Caco-2 (cell line): ENCODE measurements around the gene PLXDC2. TPM values are rescaled to one million over a fixed set of nuclear protein-coding genes. Genes with fewer than 3 reads are reported as not detected.
A peak's percentile ranks its signal among the peaks of the same experiment; 100 is the strongest.

Experiments used
- BruUV-seq: library from RNA; stranded (reverse); fragments of 400-500 nt; replicated peaks from 2 replicates; lab custom pipeline; 2021; lab: Mats Ljungman, UMichigan
- CTCF ChIA-PET: fragments of 300-600 bp; sonication (Branson Sonifier 250); formaldehyde crosslinking; loops from one replicate; lab custom pipeline; 2022; ENCODE audit warnings: antibody characterized with exemption; lab: Charles Lee
- POLR2A ChIA-PET: fragments of 300-600 bp; sonication (Branson Sonifier 250); formaldehyde crosslinking; loops from one replicate; lab custom pipeline; 2022; ENCODE audit warnings: antibody characterized with exemption; lab: Charles Lee
- DNase-seq, 2 experiments: peaks; one replicate each; pipeline versions ENCODE4 v3.0.0 to v3.0.0-alpha.2; 2020 to 2022
- H3K27me3 ChIP-seq: replicated peaks from 2 replicates; pipeline ENCODE4 v1.6.0; 2011; ENCODE audit warnings: low read length; ENCODE audit not compliant: control insufficient read depth, insufficient read depth
- H3K36me3 ChIP-seq: 2 replicates; pipeline ENCODE4 v1.5.1; 2011; ENCODE audit warnings: low read length; ENCODE audit not compliant: control insufficient read depth, insufficient read depth
- H3K4me1 ChIP-seq: fragments of 250-450 bp; sonication (Bioruptor Pico); 2 replicates; pipeline ENCODE4 v1.5.1; 2020; ENCODE audit warnings: mild to moderate bottlenecking
- H3K4me3 ChIP-seq: 2 replicates; pipeline ENCODE4 v1.5.1; 2011; ENCODE audit warnings: low read depth, mild to moderate bottlenecking, control low read depth, low read length
- H3K9me3 ChIP-seq: fragments of 250-450 bp; sonication (Bioruptor Pico); 2 replicates; pipeline ENCODE4 v1.5.1; 2020; ENCODE audit warnings: mild to moderate bottlenecking, moderate library complexity
- H3K27ac Mint-ChIP-seq: one replicate; pipeline ENCODE4 v1.8.0; 2022; ENCODE audit warnings: mixed read lengths; ENCODE audit not compliant: unreplicated experiment
- H3K27me3 Mint-ChIP-seq: one replicate; pipeline ENCODE4 v1.8.0; 2022; ENCODE audit warnings: mixed read lengths; ENCODE audit not compliant: insufficient read depth, unreplicated experiment
- H3K36me3 Mint-ChIP-seq: one replicate; pipeline ENCODE4 v1.8.0; 2022; ENCODE audit warnings: mild to moderate bottlenecking, mixed read lengths; ENCODE audit not compliant: insufficient read depth, unreplicated experiment
- H3K4me1 Mint-ChIP-seq: one replicate; pipeline ENCODE4 v1.8.0; 2022; ENCODE audit warnings: low read depth, mixed read lengths; ENCODE audit not compliant: unreplicated experiment
- H3K4me3 Mint-ChIP-seq: one replicate; pipeline ENCODE4 v1.8.0; 2022; ENCODE audit warnings: mild to moderate bottlenecking, moderate library complexity, mixed read lengths; ENCODE audit not compliant: unreplicated experiment
- H3K9me3 Mint-ChIP-seq: one replicate; pipeline ENCODE4 v1.8.0; 2022; ENCODE audit warnings: mixed read lengths; ENCODE audit not compliant: unreplicated experiment
- intact Hi-C: fragments of 100-400 bp; cut with micrococcal nuclease; formaldehyde crosslinking; loops from one replicate; pipeline ENCODE4 v1.10.0; 2022; ENCODE audit not compliant: unreplicated experiment
- total RNA-seq: library from RNA; stranded (reverse); gene quantifications from 2 replicates; pipeline ENCODE4 v1.2.3, GENCODE V29; 2022
- TF ChIP-seq, protein P1 (sequence below), 2 experiments: fragments of 200-600 bp in 1 of 2; IDR thresholded peaks; 1 replicate in 1 of 2; 2 replicates in 1 of 2; pipeline versions ENCODE4 v1.5.1 to v1.8.0; 2011 to 2022; ENCODE audit warnings: antibody characterized with exemption in 1 of 2, control low read depth in 1 of 2, inconsistent platforms in 1 of 2, low read depth in 1 of 2, low read length in 1 of 2, mild to moderate bottlenecking in 1 of 2, moderate library complexity in 1 of 2; ENCODE audit not compliant: insufficient read depth in 1 of 2, severe bottlenecking in 1 of 2, unreplicated experiment in 1 of 2

The PLXDC2 gene
- total RNA-seq, 1 experiment from 2014 or later, result 0.54 TPM

DNA sequence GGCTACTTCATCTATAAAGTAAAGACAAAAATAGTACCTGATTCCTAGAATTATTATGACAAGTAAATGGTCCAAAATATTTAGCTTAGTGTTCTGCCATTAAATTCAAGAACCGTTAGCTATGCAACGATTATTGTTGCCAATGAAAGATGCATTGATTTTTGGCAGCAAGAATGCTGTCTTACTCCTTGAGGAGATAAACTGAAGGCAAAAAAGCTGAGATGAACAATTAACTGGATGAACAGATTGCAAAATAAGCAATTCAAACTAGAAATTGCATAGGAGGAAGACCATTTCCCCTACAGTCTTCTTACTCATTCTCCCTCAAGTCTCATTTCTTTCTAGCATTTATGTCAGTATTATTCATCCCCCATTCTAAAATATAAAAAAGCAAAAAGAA is 484.5 kb downstream of the PLXDC2 start:
- no TSS peak for BruUV-seq
- peaks cover 8% of the 10 kb centered on the region for H3K4me1 Mint-ChIP-seq
- H3K9me3 Mint-ChIP-seq, result peaks cover 42% of the 10 kb centered on the region
- peaks cover 13% of the 10 kb centered on the region for H3K4me1 ChIP-seq
- no peaks in the 10 kb centered on the region for H3K36me3 Mint-ChIP-seq
- TF ChIP-seq, protein P1, sequence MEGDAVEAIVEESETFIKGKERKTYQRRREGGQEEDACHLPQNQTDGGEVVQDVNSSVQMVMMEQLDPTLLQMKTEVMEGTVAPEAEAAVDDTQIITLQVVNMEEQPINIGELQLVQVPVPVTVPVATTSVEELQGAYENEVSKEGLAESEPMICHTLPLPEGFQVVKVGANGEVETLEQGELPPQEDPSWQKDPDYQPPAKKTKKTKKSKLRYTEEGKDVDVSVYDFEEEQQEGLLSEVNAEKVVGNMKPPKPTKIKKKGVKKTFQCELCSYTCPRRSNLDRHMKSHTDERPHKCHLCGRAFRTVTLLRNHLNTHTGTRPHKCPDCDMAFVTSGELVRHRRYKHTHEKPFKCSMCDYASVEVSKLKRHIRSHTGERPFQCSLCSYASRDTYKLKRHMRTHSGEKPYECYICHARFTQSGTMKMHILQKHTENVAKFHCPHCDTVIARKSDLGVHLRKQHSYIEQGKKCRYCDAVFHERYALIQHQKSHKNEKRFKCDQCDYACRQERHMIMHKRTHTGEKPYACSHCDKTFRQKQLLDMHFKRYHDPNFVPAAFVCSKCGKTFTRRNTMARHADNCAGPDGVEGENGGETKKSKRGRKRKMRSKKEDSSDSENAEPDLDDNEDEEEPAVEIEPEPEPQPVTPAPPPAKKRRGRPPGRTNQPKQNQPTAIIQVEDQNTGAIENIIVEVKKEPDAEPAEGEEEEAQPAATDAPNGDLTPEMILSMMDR (IDR thresholded peaks at IDR 0.05; ENCODE audit: insufficient read depth in 1 of 2, low read depth in 1 of 2, low read length in 1 of 2, severe bottlenecking in 1 of 2, unreplicated experiment in 1 of 2), result no peak
- H3K4me3 ChIP-seq, result no peak overlapping the region
- no peaks in the 10 kb centered on the region for H3K36me3 ChIP-seq
- POLR2A ChIA-PET, result no interaction called here
- no peak overlapping the region for H3K4me3 Mint-ChIP-seq
- CTCF ChIA-PET, result no interaction called here
- DNase-seq, result no peak
- H3K27me3 ChIP-seq, result no peaks in the 10 kb centered on the region
- H3K27ac Mint-ChIP-seq, result no peak overlapping the region
- intact Hi-C loops, result no loop called here
- no peaks in the 10 kb centered on the region for H3K27me3 Mint-ChIP-seq
- peaks cover 24% of the 10 kb centered on the region for H3K9me3 ChIP-seq

DNA sequence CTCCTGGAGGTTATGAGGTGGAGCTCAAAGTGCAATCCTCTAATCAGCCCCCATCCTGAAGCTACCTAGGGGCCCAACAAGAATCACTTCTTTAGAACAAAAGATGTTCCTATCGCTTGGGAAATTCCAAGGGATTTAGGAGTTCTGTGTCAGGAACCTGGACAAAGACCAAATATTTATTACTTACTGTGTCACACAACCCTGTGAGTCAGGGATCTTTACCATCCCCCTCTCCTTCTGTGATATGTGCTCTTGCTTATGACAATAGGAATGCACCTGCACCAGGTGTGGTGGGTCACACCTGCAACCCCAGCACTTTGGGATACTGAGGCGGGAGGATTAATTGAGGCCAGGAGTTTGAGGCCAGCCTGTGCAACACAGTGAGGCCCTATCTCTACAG is 485.8 kb downstream of the PLXDC2 start:
- Mint-ChIP-seq H3K4me1 (peaks cover 8% of the 10 kb centered on the region), H3K27ac (no peak overlapping the region), H3K27me3 (no peaks in the 10 kb centered on the region), H3K9me3 (peaks cover 46% of the 10 kb centered on the region), H3K36me3 (no peaks in the 10 kb centered on the region), H3K4me3 (no peak overlapping the region)
- peaks cover 24% of the 10 kb centered on the region for H3K9me3 ChIP-seq
- no peaks in the 10 kb centered on the region for H3K36me3 ChIP-seq
- peaks cover 13% of the 10 kb centered on the region for H3K4me1 ChIP-seq
- peak in 1 of 2 experiments; percentile 10 for DNase-seq
- H3K27me3 ChIP-seq, result no peaks in the 10 kb centered on the region
- ChIA-PET CTCF (no interaction called here), POLR2A (no interaction called here)
- TF ChIP-seq, protein P1 (IDR thresholded peaks at IDR 0.05; ENCODE audit: insufficient read depth in 1 of 2, low read depth in 1 of 2, low read length in 1 of 2, severe bottlenecking in 1 of 2, unreplicated experiment in 1 of 2), result no peak
- no TSS peak for BruUV-seq
- no peak overlapping the region for H3K4me3 ChIP-seq
- intact Hi-C loops, result no loop called here

DNA sequence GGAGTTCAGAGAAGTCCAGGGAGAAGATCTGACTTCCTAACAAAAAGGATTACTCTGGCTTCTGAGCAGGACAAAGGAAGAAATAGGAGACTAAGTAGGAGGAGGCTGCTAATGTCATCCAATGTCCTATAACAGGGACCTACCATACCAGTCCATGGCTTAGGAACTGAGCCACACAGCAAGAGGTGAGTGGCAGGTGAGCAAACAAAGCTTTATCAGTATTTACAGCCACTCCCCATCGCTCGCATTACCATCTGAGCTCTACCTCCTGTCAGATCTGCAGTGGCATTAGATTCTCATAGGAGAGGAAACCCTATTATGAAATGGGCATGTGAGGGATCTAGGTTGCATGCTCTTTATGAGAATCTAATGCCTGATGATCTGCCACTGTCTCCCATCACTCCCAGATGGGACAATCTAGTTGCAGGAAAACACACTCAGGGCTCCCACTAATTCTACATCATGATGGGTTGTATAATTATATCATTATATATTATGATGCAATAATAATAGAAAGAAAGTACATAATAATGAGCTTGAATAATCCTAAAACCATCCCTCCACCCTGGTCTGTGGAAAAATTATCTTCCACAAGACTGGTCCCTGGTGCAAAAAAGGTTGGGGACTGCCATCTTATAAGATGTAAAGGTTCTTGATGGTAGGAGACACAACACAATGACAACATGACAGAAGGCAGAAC is 487.4 kb downstream of the PLXDC2 start:
- Histone ChIP-seq H3K4me1 (peaks cover 13% of the 10 kb centered on the region), H3K4me3 (no peak overlapping the region), H3K9me3 (peaks cover 25% of the 10 kb centered on the region), H3K27me3 (no peaks in the 10 kb centered on the region), H3K36me3 (no peaks in the 10 kb centered on the region)
- H3K4me3 Mint-ChIP-seq, result no peak overlapping the region
- intact Hi-C loops, result no loop called here
- peaks cover 8% of the 10 kb centered on the region for H3K4me1 Mint-ChIP-seq
- ChIA-PET POLR2A (no interaction called here), CTCF (no interaction called here)
- H3K27me3 Mint-ChIP-seq, result no peaks in the 10 kb centered on the region
- TF ChIP-seq, protein P1 (IDR thresholded peaks at IDR 0.05; ENCODE audit: insufficient read depth in 1 of 2, low read depth in 1 of 2, low read length in 1 of 2, severe bottlenecking in 1 of 2, unreplicated experiment in 1 of 2), result no peak
- peaks cover 52% of the 10 kb centered on the region for H3K9me3 Mint-ChIP-seq
- no peaks in the 10 kb centered on the region for H3K36me3 Mint-ChIP-seq
- no peak for DNase-seq
- peak overlapping the region; percentile 26 for H3K27ac Mint-ChIP-seq
- BruUV-seq, result no TSS peak
